Hematopoietic multipotent progenitor cell treated with erythropoietin and hydrocortisone succinate and interleukin-3 and kit ligand, for 8 days (in vitro differentiated cells): ENCODE data around the gene FCHSD2.

Experiments used
- DNase-seq: peaks from one replicate; pipeline ENCODE4 v3.0.0-alpha.2; 2015

The FCHSD2 gene

GRCh38 chr11:72962084-72962483 is 180.0 kb downstream of the FCHSD2 start:
- no peak for DNase-seq

GRCh38 chr11:72959998-72960731 is 182.0 kb downstream of the FCHSD2 start:
- no peak for DNase-seq

GRCh38 chr11:72958791-72959190 is 183.3 kb downstream of the FCHSD2 start:
- DNase-seq = no peak

- DNase-seq = no peak
These were observed 186.7 kb downstream of the FCHSD2 start for GRCh38 chr11:72955466-72955865.

GRCh38 chr11:72954860-72955259 is 187.3 kb downstream of the FCHSD2 start:
- no peak for DNase-seq

DNA sequence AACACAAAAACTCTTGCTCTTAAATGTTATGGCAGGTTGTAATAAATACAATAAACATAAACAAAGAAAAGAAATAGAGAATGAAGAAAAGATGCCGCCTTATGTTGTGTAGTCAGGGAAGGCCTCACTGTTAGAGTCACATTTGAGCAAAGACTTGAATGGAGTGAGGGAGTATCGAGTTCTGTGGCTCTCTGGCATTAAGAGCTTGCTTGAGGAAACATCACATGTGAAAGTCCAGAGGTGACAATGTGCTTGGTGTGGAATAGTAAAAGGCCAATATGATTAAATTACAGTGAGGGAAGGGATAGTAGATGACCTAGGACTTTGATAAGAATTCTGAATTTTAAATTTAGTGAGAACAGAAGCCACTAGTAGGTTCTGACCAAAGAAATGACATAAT is 188.5 kb downstream of the FCHSD2 start:
- no peak for DNase-seq

GRCh38 chr11:72951888-72952287 is 190.2 kb downstream of the FCHSD2 start:
- DNase-seq = no peak

DNA sequence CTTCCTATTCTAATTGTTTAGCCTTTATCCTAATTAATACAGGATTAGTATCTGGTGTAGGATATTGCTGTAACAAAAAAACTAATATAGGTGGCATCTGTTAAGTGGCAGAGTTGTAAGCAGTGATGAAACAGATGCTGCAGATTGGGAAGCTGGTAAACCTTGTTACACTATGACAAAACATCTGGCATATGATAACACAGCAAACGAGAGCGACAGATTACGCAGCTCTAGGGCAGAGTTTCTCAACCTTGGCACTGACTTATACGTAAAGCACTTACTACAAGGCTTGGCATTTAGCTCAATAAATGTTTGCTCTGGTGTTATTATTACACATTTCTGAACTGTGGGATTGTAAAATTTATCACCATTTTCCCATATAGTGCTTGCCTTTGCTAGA is 190.9 kb downstream of the FCHSD2 start:
- peak; percentile 62 for DNase-seq

DNA sequence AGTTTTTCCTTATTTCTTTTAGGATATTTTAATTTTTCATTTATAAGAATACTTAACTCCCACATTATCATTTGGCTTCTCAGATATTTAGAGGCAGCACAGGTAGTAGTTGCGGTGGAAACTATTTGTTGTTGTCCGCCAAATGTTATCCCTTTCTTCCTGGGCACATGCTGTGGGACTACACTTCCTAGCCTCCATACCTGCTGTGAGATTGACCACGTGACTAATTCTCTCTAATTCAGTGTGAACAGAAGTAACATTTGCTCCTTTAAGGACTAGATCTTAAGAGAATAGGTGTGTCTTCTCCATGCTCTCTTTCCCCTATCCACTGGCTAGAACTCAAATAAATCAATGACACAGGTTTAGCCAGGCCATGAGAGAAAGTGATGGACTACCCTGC is 191.4 kb downstream of the FCHSD2 start:
- no peak for DNase-seq

GRCh38 chr11:72947229-72947628 is 194.9 kb downstream of the FCHSD2 start:
- no peak for DNase-seq

GRCh38 chr11:72943664-72944063 is 198.5 kb downstream of the FCHSD2 start:
- DNase-seq = no peak

DNA sequence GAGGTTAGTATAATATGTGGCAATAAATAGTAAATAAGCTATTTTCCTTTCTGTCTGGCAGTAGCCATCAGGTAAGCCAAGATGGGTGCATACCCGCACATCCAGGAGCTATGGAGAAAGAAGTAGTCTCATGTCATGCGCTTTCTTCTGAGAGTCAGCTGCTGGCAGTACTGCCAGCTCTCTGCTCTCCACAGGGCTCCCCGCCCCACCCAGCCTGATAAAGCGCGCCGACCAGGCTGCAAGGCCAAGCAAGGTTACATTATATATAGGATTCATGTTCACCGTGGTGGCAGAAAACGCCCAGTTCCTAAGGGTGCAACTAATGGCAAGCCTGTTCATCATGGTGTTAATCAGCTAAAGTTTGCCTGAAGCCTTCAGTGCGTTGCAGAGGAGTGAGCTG is 201.7 kb downstream of the FCHSD2 start:
- DNase-seq = peak; percentile 44

DNA sequence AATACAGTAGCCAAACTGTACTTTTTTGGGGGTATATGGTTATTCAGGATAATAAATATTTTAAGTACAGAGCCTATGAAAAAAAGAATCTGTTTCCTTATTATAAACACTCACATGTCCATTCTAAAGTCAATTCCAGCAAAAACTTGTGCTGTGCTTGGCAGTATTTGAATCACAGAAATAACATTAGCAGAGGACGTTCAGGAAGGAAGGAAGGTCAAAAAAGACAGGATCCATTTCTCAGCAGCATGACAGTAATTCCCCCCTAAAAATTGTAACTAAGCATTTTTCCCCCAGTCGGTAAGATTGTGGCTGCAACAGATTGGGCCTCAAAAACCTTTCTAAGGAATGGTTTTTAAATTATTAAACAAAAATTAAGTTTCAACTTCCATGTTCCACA is 203.1 kb downstream of the FCHSD2 start:
- DNase-seq = no peak

DNA sequence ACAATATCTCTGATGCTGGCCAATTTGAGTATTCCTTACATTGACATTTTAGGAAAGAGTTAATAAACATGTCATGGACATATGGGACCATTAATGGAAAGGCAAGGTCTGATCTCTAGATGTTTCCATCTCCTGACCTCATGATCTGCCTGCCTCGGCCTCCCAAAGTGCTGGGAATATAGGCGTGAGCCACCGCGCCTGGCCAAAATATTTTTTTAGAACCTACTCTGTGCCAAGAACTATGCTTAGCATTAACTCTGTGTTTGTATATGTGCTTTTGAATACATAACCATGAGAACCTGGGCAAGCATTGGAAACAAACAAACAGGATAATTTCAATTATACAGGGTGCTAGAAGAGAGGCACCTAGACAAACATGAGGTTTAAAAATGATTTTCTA is 204.7 kb downstream of the FCHSD2 start:
- no peak for DNase-seq

DNA sequence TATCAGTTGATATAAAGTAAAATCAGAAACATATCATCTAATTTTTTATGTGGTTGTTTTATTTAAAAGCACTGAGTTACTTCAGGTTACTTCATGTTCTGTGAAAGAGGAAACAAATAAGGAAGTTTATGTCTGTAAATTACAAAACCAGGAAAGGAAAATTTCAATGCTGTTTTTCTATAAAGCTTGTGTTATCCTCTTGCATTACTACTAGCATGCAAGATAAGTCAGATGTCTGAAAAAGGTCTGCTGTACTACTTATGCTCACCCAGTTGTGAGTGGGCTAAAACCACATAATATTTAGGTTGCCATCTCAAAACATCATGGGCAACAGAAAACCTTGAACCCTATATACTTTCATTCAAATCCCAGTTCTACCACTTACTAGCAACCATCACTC is 206.4 kb downstream of the FCHSD2 start:
- no peak for DNase-seq

- DNase-seq = no peak
These were observed 210.0 kb downstream of the FCHSD2 start for GRCh38 chr11:72932132-72932570.

DNA sequence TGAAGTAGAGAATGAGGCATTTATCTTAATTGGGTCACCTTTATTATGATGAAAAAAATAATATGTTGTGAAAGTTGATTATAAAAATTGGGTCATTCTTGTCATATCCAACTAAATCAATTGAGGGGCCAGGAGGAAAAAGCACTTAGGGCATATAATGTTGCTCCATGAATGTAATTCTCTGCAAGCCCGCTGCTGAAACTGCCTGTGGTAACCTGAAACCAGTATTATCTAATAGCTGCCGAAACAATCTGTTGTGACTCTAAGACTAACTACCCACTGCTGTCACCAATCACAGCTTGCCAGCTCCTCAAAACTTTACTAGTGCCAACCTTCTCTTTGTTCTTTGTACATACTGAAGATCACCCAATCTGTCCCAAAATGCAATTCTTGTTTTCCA is 212.1 kb downstream of the FCHSD2 start:
- no peak for DNase-seq

DNA sequence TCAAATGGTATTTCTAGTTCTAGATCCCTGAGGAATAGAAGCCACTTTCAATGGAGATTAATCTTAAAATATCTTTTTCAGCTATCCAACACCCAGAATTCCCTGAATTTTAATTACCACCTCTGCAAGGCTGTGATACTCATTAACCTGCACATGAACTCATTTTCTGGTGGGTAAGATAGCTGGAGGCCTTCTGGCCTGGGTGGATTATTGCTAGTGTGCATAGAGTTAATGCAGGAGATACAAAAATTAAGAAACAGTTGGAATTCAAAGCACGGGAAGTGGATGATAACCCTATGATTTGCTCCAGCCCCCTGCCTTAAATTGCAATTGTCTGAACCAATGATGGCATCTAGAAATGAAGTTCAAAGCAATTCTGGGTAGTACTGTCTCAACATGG is 212.9 kb downstream of the FCHSD2 start:
- DNase-seq = no peak

- no peak for DNase-seq
These were observed 214.7 kb downstream of the FCHSD2 start for GRCh38 chr11:72927380-72927779.

GRCh38 chr11:72926076-72926475 is 216.0 kb downstream of the FCHSD2 start:
- no peak for DNase-seq

DNA sequence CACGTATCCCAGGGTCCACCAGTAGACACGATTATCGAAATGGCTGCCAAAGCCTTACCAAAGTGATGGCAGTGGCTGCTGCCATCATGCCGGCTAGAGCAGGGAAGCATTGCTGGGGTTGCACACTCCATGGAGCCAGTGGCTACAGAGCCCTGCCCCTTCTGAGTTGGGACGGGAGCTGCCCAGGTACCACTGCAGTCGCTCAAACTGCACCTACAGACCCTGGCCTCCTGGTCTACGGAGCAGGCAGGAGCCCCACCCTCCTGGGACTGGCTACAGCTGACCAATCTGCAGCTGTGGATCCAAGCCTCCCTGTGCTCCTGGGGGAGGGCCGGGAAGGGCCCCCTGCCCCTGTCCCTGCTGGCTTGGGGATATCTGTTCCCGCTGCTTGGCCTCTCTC is 216.5 kb downstream of the FCHSD2 start:
- DNase-seq = no peak

DNA sequence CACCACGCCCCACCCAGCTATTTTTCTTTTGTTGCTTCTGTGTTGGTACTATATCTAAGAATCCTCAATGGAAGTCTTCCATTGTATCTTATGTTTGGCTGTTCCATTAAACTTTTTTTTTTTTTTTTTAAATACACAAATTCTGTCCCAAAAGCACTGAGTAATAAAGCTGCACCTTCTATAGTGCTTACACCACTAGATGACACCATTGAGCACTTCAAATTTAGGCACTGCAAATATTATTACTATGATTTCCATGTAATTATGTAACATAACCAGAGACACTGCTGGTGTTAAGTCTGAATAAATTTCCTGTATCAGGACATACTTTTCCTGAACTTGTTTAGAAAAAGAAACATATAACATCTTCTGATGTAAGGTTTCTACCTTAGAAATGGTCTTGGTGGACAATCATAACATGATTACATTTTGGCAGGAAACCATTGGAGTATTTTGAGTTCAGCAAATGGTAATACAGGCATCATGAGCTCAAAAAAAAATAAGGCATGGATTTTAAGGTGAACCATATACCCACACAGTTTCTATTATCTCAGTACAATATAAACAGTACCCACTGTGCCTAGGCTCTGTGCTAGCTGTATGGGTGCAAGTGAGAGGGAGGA is 217.4 kb downstream of the FCHSD2 start:
- DNase-seq = peak; percentile 64

- peak; percentile 15 for DNase-seq
These were observed 220.9 kb downstream of the FCHSD2 start for GRCh38 chr11:72921028-72921716.

- DNase-seq = no peak
These were observed 222.1 kb downstream of the FCHSD2 start for GRCh38 chr11:72920001-72920400.
